Panc1 (cell line): ENCODE results near the gene RNF11. TPM values are rescaled to one million over a fixed set of nuclear protein-coding genes. Genes with fewer than 3 reads are reported as not detected.

Experiments used
- ATAC-seq: fragments of 200-7000 bp; cut with Tn5 transposase; 2 replicates; pipeline ENCODE4 v1.9.1; 2020; ENCODE audit warnings: mild to moderate bottlenecking, moderate library complexity
- BruUV-seq: library from RNA; stranded (reverse); fragments of 400-500 nt; replicated peaks from 2 replicates; lab custom pipeline; 2021; lab: Mats Ljungman, UMichigan
- CTCF ChIA-PET: fragments of 300-600 bp; sonication (Branson Sonifier 250); formaldehyde crosslinking; loops from one replicate; lab custom pipeline; 2022; ENCODE audit warnings: antibody characterized with exemption; lab: Charles Lee
- POLR2A ChIA-PET: fragments of 300-600 bp; sonication (Branson Sonifier 250); formaldehyde crosslinking; loops from one replicate; lab custom pipeline; 2022; ENCODE audit warnings: antibody characterized with exemption; lab: Charles Lee
- DNase-seq: peaks from one replicate; pipeline ENCODE4 v3.0.0-alpha.2; 2010; ENCODE audit warnings: low read depth, low spot score
- H3K27ac ChIP-seq: 2 replicates; pipeline ENCODE4 v1.5.1; 2011; ENCODE audit warnings: mild to moderate bottlenecking, low read length, inconsistent platforms
- H3K27me3 ChIP-seq: fragments of 200-500 bp; sonication (Bioruptor generic); 2 replicates; pipeline ENCODE4 v1.6.0; 2014; ENCODE audit warnings: low read length, inconsistent platforms; ENCODE audit not compliant: control insufficient read depth, insufficient read depth
- H3K36me3 ChIP-seq: fragments of 200-500 bp; sonication (Bioruptor generic); 2 replicates; pipeline ENCODE4 v1.5.1; 2014; ENCODE audit warnings: inconsistent platforms, mild to moderate bottlenecking, low read length, moderate library complexity; ENCODE audit not compliant: control insufficient read depth, insufficient read depth
- H3K4me1 ChIP-seq: 2 replicates; pipeline ENCODE4 v1.5.1; 2011; ENCODE audit warnings: inconsistent platforms, mild to moderate bottlenecking, low read length, moderate library complexity; ENCODE audit not compliant: control insufficient read depth, insufficient read depth
- H3K4me3 ChIP-seq, 2 experiments: 2 replicates each; pipeline ENCODE4 v1.5.1; 2011 to 2012; ENCODE audit warnings: low read depth in 2 of 2, low read length in 2 of 2, mild to moderate bottlenecking in 2 of 2, inconsistent platforms in 1 of 2, moderate library complexity in 1 of 2
- H3K9me3 ChIP-seq: fragments of 200-500 bp; sonication (Bioruptor generic); 2 replicates; pipeline ENCODE4 v1.5.1; 2014; ENCODE audit warnings: low read depth, mild to moderate bottlenecking, inconsistent platforms, low read length, moderate library complexity; ENCODE audit not compliant: control insufficient read depth, insufficient read depth
- POLR2AphosphoS5 ChIP-seq: IDR thresholded peaks from 2 replicates; pipeline ENCODE4 v1.6.1; 2012; ENCODE audit warnings: mild to moderate bottlenecking, low read depth, low read length, moderate library complexity
- SIN3A ChIP-seq: IDR thresholded peaks from 2 replicates; pipeline ENCODE4 v1.6.1; 2012; ENCODE audit warnings: low read depth, mild to moderate bottlenecking, low read length, moderate library complexity, borderline replicate concordance; ENCODE audit not compliant: insufficient read depth
- TCF7L2 ChIP-seq: IDR thresholded peaks from 2 replicates; pipeline ENCODE4 v1.6.1; 2011; ENCODE audit warnings: mild to moderate bottlenecking, low read depth, low read length, inconsistent platforms
- in situ Hi-C: cut with HindIII; loops from 2 replicates; pipeline ENCODE4 v1.10.0; 2016; ENCODE audit warnings: low sequenced_read_pairs, low pct_unique_long_range_greater_than_20kb
- intact Hi-C: fragments of 100-400 bp; cut with micrococcal nuclease; formaldehyde crosslinking; loops from one replicate; pipeline ENCODE4 v1.10.0; 2022; ENCODE audit not compliant: unreplicated experiment
- total RNA-seq: library from RNA; stranded (reverse); gene quantifications from one replicate; pipeline ENCODE4 v1.2.1, GENCODE V29; 2021; ENCODE audit not compliant: unreplicated experiment
- TF ChIP-seq, protein P1 (sequence below), 2 experiments: IDR thresholded peaks; 2 replicates each; pipeline ENCODE4 v1.6.1; 2011 to 2012; ENCODE audit warnings: low read depth in 2 of 2, control low read depth in 1 of 2, low read length in 1 of 2, mild to moderate bottlenecking in 1 of 2, moderate library complexity in 1 of 2; ENCODE audit not compliant: insufficient read depth in 1 of 2
- TF ChIP-seq, protein P2 (sequence below): fragments of 450-650 bp; IDR thresholded peaks from 2 replicates; pipeline ENCODE4 v1.5.1; 2017; ENCODE audit warnings: mild to moderate bottlenecking

Gene RNF11
- total RNA-seq, 1 experiment from 2014 or later, result 86.0 TPM

DNA sequence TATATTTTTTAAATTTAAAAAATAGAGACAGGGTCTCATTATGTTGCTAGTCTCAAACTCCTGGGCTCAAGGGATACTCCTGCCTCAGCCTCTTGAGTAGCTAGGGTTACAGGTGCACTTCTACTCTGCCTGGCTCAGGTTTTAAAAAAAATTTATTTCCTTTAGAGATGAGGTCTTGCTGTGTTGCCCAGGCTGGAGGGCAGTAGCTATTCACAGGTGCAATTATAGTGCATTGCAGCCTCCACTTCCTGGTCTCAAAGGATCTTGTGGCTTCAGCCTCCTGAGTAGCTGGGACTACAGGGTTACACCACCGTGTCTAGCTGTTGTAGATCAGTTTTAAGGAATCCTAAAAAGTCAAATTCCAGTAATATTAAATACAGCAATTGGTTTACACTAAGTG lies 5.0 kb downstream of the RNF11 start:
- Histone ChIP-seq H3K36me3 (no peaks in the 10 kb centered on the region), H3K27ac (no peak overlapping the region), H3K4me3 (no peak overlapping the region), H3K4me1 (peaks cover 9% of the 10 kb centered on the region; the same call in 1 of the 2 replicates), H3K27me3 (no peaks in the 10 kb centered on the region), H3K9me3 (no peaks in the 10 kb centered on the region)
- intact Hi-C loops (no loop called here), in situ Hi-C loops (no loop called here)
- ChIA-PET CTCF (no interaction called here), POLR2A (no interaction called here)
- DNase-seq (no peak), ATAC-seq (no peak)
- TF ChIP-seq, protein P1, sequence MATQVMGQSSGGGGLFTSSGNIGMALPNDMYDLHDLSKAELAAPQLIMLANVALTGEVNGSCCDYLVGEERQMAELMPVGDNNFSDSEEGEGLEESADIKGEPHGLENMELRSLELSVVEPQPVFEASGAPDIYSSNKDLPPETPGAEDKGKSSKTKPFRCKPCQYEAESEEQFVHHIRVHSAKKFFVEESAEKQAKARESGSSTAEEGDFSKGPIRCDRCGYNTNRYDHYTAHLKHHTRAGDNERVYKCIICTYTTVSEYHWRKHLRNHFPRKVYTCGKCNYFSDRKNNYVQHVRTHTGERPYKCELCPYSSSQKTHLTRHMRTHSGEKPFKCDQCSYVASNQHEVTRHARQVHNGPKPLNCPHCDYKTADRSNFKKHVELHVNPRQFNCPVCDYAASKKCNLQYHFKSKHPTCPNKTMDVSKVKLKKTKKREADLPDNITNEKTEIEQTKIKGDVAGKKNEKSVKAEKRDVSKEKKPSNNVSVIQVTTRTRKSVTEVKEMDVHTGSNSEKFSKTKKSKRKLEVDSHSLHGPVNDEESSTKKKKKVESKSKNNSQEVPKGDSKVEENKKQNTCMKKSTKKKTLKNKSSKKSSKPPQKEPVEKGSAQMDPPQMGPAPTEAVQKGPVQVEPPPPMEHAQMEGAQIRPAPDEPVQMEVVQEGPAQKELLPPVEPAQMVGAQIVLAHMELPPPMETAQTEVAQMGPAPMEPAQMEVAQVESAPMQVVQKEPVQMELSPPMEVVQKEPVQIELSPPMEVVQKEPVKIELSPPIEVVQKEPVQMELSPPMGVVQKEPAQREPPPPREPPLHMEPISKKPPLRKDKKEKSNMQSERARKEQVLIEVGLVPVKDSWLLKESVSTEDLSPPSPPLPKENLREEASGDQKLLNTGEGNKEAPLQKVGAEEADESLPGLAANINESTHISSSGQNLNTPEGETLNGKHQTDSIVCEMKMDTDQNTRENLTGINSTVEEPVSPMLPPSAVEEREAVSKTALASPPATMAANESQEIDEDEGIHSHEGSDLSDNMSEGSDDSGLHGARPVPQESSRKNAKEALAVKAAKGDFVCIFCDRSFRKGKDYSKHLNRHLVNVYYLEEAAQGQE (IDR thresholded peaks at IDR 0.05; ENCODE audit: insufficient read depth in 1 of 2, low read depth in 2 of 2, low read length in 1 of 2), result no peak
- TF ChIP-seq, protein P2, sequence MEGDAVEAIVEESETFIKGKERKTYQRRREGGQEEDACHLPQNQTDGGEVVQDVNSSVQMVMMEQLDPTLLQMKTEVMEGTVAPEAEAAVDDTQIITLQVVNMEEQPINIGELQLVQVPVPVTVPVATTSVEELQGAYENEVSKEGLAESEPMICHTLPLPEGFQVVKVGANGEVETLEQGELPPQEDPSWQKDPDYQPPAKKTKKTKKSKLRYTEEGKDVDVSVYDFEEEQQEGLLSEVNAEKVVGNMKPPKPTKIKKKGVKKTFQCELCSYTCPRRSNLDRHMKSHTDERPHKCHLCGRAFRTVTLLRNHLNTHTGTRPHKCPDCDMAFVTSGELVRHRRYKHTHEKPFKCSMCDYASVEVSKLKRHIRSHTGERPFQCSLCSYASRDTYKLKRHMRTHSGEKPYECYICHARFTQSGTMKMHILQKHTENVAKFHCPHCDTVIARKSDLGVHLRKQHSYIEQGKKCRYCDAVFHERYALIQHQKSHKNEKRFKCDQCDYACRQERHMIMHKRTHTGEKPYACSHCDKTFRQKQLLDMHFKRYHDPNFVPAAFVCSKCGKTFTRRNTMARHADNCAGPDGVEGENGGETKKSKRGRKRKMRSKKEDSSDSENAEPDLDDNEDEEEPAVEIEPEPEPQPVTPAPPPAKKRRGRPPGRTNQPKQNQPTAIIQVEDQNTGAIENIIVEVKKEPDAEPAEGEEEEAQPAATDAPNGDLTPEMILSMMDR, result no peak
- TF ChIP-seq POLR2AphosphoS5 (no peak), SIN3A (no peak), TCF7L2 (no peak)
- no TSS peak for BruUV-seq

DNA sequence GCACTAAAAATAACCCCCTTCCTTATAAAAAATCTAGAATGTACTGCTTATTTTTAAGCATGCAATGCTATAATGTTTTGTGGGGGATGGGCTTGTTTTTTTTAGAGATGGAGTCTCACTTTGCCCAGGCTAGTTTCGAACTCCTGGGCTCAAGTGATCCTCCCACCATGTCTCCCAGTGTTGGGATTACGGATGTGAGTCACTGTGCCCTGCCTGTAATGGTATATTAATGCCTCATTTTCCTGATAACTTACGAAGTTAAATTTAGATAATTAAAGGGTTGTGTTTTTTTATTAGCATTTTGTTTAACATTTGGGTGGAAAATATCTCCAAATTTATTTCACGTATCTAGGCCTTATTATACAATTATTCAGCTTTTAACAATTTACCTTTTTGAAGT lies 6.5 kb downstream of the RNF11 start:
- TF ChIP-seq TCF7L2 (no peak), SIN3A (no peak), POLR2AphosphoS5 (no peak)
- TF ChIP-seq, protein P1 (IDR thresholded peaks at IDR 0.05; ENCODE audit: insufficient read depth in 1 of 2, low read depth in 2 of 2, low read length in 1 of 2), result no peak
- TF ChIP-seq, protein P2, result no peak
- Histone ChIP-seq H3K4me3 (no peak overlapping the region), H3K4me1 (peaks cover 9% of the 10 kb centered on the region; the same call in 1 of the 2 replicates), H3K27ac (no peak overlapping the region), H3K36me3 (no peaks in the 10 kb centered on the region), H3K27me3 (no peaks in the 10 kb centered on the region), H3K9me3 (no peaks in the 10 kb centered on the region)
- POLR2A ChIA-PET, result no interaction called here
- BruUV-seq, result no TSS peak
- CTCF ChIA-PET, result no interaction called here
- in situ Hi-C loops (no loop called here), intact Hi-C loops (no loop called here)
- ATAC-seq (no peak), DNase-seq (no peak)
